H7 (cell line): ENCODE measurements around the gene TSPOAP1. TPM values are rescaled to one million over a fixed set of nuclear protein-coding genes. Genes with fewer than 3 reads are reported as not detected.
A peak's percentile ranks its signal among the peaks of the same experiment; 100 is the strongest.

Experiments
- DNase-seq: peaks from one replicate; pipeline ENCODE4 v3.0.0; 2012
- H3K27me3 ChIP-seq: 2 replicates; pipeline ENCODE4 v1.6.0; 2011; ENCODE audit warnings: mild to moderate bottlenecking, low read length; ENCODE audit not compliant: control insufficient read depth, insufficient read depth
- H3K36me3 ChIP-seq: replicated peaks from 2 replicates; pipeline ENCODE4 v1.5.1; 2011; ENCODE audit warnings: low read length; ENCODE audit not compliant: control insufficient read depth, insufficient read depth
- H3K4me3 ChIP-seq: 2 replicates; pipeline ENCODE4 v1.5.1; 2011; ENCODE audit warnings: low read depth, mild to moderate bottlenecking, control low read depth, low read length, moderate library complexity; ENCODE audit not compliant: insufficient read depth
- total RNA-seq: library from RNA; depleted of rRNA; stranded (reverse); fragments of >200 nt; shearing (Covaris generic); gene quantifications from 2 replicates; pipeline ENCODE4 v1.2.3, GENCODE V29; 2014

Gene TSPOAP1
- total RNA-seq, 1 experiment from 2014 or later, result 4.2 TPM

GRCh38 chr17:58323366-58324055 is 5.1 kb downstream of the TSPOAP1 start:
- H3K4me3 ChIP-seq, result peak overlapping the region; percentile 59; the same call in 1 of the 2 replicates

GRCh38 chr17:58322581-58323185 is 5.9 kb downstream of the TSPOAP1 start:
- H3K27me3 ChIP-seq, result peaks cover 23% of the 10 kb centered on the region
- peak; percentile 46 for DNase-seq
- H3K36me3 ChIP-seq, result peaks cover 3% of the 10 kb centered on the region
- no peak overlapping the region for H3K4me3 ChIP-seq

More at GRCh38 chr17:58323366-58324055, 5.1 kb downstream of the TSPOAP1 start:
- Histone ChIP-seq H3K36me3 (peaks cover 3% of the 10 kb centered on the region), H3K27me3 (peaks cover 23% of the 10 kb centered on the region)
- DNase-seq, result peak; percentile 43

- Histone ChIP-seq H3K36me3 (peaks cover 3% of the 10 kb centered on the region), H3K27me3 (peaks cover 23% of the 10 kb centered on the region), H3K4me3 (no peak overlapping the region)
- DNase-seq, result peak; percentile 26
Measured at GRCh38 chr17:58321571-58322525, 6.7 kb downstream of the TSPOAP1 start.

- no peak overlapping the region for H3K4me3 ChIP-seq
- DNase-seq, result no peak
- H3K27me3 ChIP-seq, result peaks cover 23% of the 10 kb centered on the region
- peaks cover 4% of the 10 kb centered on the region for H3K36me3 ChIP-seq
Measured at GRCh38 chr17:58320570-58321323, 7.8 kb downstream of the TSPOAP1 start.

GRCh38 chr17:58320163-58320558 is 8.4 kb downstream of the TSPOAP1 start:
- Histone ChIP-seq H3K4me3 (no peak overlapping the region), H3K36me3 (peaks cover 4% of the 10 kb centered on the region), H3K27me3 (peaks cover 23% of the 10 kb centered on the region)
- DNase-seq, result no peak

GRCh38 chr17:58319173-58320162 is 9.1 kb downstream of the TSPOAP1 start:
- DNase-seq, result peak; percentile 50
- Histone ChIP-seq H3K27me3 (peaks cover 16% of the 10 kb centered on the region), H3K36me3 (peaks cover 4% of the 10 kb centered on the region), H3K4me3 (no peak overlapping the region)

- Histone ChIP-seq H3K4me3 (no peak overlapping the region), H3K36me3 (peaks cover 4% of the 10 kb centered on the region), H3K27me3 (peaks cover 10% of the 10 kb centered on the region)
- no peak for DNase-seq
Measured at GRCh38 chr17:58318627-58319172, 9.9 kb downstream of the TSPOAP1 start.

- H3K36me3 ChIP-seq, result peaks cover 4% of the 10 kb centered on the region
- H3K4me3 ChIP-seq, result no peak overlapping the region
- peak; percentile 28 for DNase-seq
- peaks cover 3% of the 10 kb centered on the region for H3K27me3 ChIP-seq
Measured at GRCh38 chr17:58318065-58318481, 10.5 kb downstream of the TSPOAP1 start.

GRCh38 chr17:58317421-58318064 is 11.1 kb downstream of the TSPOAP1 start:
- Histone ChIP-seq H3K27me3 (no peaks in the 10 kb centered on the region; the same call in 1 of the 2 replicates), H3K4me3 (no peak overlapping the region), H3K36me3 (peaks cover 4% of the 10 kb centered on the region)
- peak; percentile 91 for DNase-seq

GRCh38 chr17:58316260-58316960 is 12.2 kb downstream of the TSPOAP1 start:
- no peaks in the 10 kb centered on the region for H3K27me3 ChIP-seq
- H3K36me3 ChIP-seq, result peaks cover 2% of the 10 kb centered on the region; the same call in 1 of the 2 replicates
- no peak overlapping the region for H3K4me3 ChIP-seq
- DNase-seq, result peak; percentile 24

- Histone ChIP-seq H3K27me3 (no peaks in the 10 kb centered on the region), H3K4me3 (no peak overlapping the region), H3K36me3 (peaks cover 2% of the 10 kb centered on the region; the same call in 1 of the 2 replicates)
- no peak for DNase-seq
Measured at GRCh38 chr17:58315750-58316149, 12.8 kb downstream of the TSPOAP1 start.

- peak; percentile 12 for DNase-seq
- Histone ChIP-seq H3K27me3 (no peaks in the 10 kb centered on the region), H3K4me3 (no peak overlapping the region), H3K36me3 (peaks cover 2% of the 10 kb centered on the region; the same call in 1 of the 2 replicates)
Measured at GRCh38 chr17:58315281-58315711, 13.3 kb downstream of the TSPOAP1 start.
